Hair follicle dermal papilla cell (primary cell): ENCODE measurements around the gene ACADL. TPM values are rescaled to one million over a fixed set of nuclear protein-coding genes. Genes with fewer than 3 reads are reported as not detected.

Experiments used
- small RNA-seq: library from RNA; depleted of rRNA; stranded (forward); fragments of <200 nt; gene quantifications from one replicate; pipeline ENCODE3, GENCODE V24; 2012
- total RNA-seq: library from RNA; depleted of rRNA; stranded (reverse); fragments of >200 nt; gene quantifications from 2 replicates; pipeline ENCODE4 v1.2.3, GENCODE V29; 2012

The ACADL gene
- 0.16 TPM in 1 of 2 replicates, not detected in the other for total RNA-seq

GRCh38 chr2:210224941-210225672 is at the start of gene ACADL:
Gene ACADL, minus strand, starts transcription at chr2:210225447. Its CDS starts 184 bp downstream, at chr2:210225263.

GRCh38 chr2:210171309-210172218 is 53.7 kb downstream of the ACADL start, which contains the start of gene KANSL1L:
Gene KANSL1L, minus strand, starts transcription at chr2:210171409. Its CDS starts 16,827 bp downstream, at chr2:210154582.

Small RNAs within 50 kb of the gene (small RNA-seq; reads per million reads assigned to genes)
- not detected for gene RF00019

Other genes starting within 250 kb of the ACADL start
- 100 and 126 TPM in 2 replicates for gene RPE, start 222.8 kb downstream of the ACADL start, total RNA-seq
- gene KANSL1L, start 54.0 kb downstream of the ACADL start, total RNA-seq, result 24.8 and 30.4 TPM in 2 replicates
- not detected in 2 replicates for gene MYL1, start 89.7 kb upstream of the ACADL start, total RNA-seq